Common myeloid progenitor, CD34-positive (primary cell): ENCODE data around the gene FUS.

ENCODE experiments used
- CTCF ChIA-PET: fragments of 350-600 bp; sonication (Branson Sonifier 250); formaldehyde crosslinking; loops from one replicate; lab custom pipeline; 2021; ENCODE audit warnings: antibody characterized with exemption; lab: Charles Lee
- POLR2A ChIA-PET: fragments of 350-600 bp; sonication (Branson Sonifier 250); formaldehyde crosslinking; loops from one replicate; lab custom pipeline; 2021; ENCODE audit warnings: antibody characterized with exemption; lab: Charles Lee
- DNase-seq, 3 donors: peaks; one replicate each; pipeline versions ENCODE4 v3.0.0 to v3.0.0-alpha.2; 2013
- H3K27ac ChIP-seq, 2 experiments: 1 replicate in 1 of 2; 2 replicates in 1 of 2; pipeline ENCODE4 v1.7.0; 2013; ENCODE audit warnings: inconsistent platforms in 2 of 2, low read length in 2 of 2, mild to moderate bottlenecking in 2 of 2, low read depth in 1 of 2, moderate library complexity in 1 of 2; ENCODE audit not compliant: severe bottlenecking in 2 of 2, insufficient read depth in 1 of 2, poor library complexity in 1 of 2
- H3K27me3 ChIP-seq, 5 experiments: replicated peaks in 2 of 5; 1 replicate in 3 of 5; 2 replicates in 2 of 5; pipeline versions ENCODE4 v1.6.1 to v1.7.0; 2013; ENCODE audit warnings: low read length in 4 of 5, mild to moderate bottlenecking in 2 of 5, moderate library complexity in 2 of 5, inconsistent platforms in 1 of 5; ENCODE audit not compliant: insufficient read depth in 5 of 5, control insufficient read depth in 4 of 5
- H3K36me3 ChIP-seq, 4 experiments: 1 replicate in 2 of 4; 2 replicates in 2 of 4; pipeline versions ENCODE4 v1.6.1 to v1.7.0; 2013; ENCODE audit warnings: low read length in 3 of 4, control low read depth in 1 of 4, mild to moderate bottlenecking in 1 of 4; ENCODE audit not compliant: control insufficient read depth in 4 of 4, insufficient read depth in 4 of 4
- H3K4me1 ChIP-seq, 4 experiments: 1 replicate in 3 of 4; 2 replicates in 1 of 4; pipeline versions ENCODE4 v1.6.1 to v1.7.1; 2013; ENCODE audit warnings: low read length in 3 of 4, mild to moderate bottlenecking in 3 of 4, control low read depth in 1 of 4, inconsistent platforms in 1 of 4, moderate library complexity in 1 of 4; ENCODE audit not compliant: control insufficient read depth in 4 of 4, insufficient read depth in 4 of 4; ENCODE audit errors: control extremely low read depth in 1 of 4
- H3K4me3 ChIP-seq, 7 experiments: 1 replicate in 4 of 7; 2 replicates in 3 of 7; pipeline versions ENCODE4 v1.5.1 to v1.7.0; 2013; ENCODE audit warnings: mild to moderate bottlenecking in 7 of 7, low read length in 6 of 7, moderate library complexity in 6 of 7, inconsistent platforms in 2 of 7, low read depth in 2 of 7, control low read depth in 1 of 7; ENCODE audit not compliant: insufficient read depth in 4 of 7, control insufficient read depth in 1 of 7; ENCODE audit errors: extremely low read depth in 1 of 7
- H3K9me3 ChIP-seq, 5 experiments: 1 replicate in 4 of 5; 2 replicates in 1 of 5; pipeline versions ENCODE4 v1.6.1 to v1.7.1; 2013; ENCODE audit warnings: low read length in 4 of 5, mild to moderate bottlenecking in 2 of 5, inconsistent platforms in 1 of 5, low read depth in 1 of 5, moderate library complexity in 1 of 5; ENCODE audit not compliant: control insufficient read depth in 4 of 5, insufficient read depth in 2 of 5; ENCODE audit errors: control extremely low read depth in 1 of 5
- WGBS: methylation state at CpG from one replicate; pipeline ENCODE4 v1.1.5; 2013; ENCODE audit not compliant: insufficient coverage; 5-methylcytosine and 5-hydroxymethylcytosine counted together

Gene FUS

DNA sequence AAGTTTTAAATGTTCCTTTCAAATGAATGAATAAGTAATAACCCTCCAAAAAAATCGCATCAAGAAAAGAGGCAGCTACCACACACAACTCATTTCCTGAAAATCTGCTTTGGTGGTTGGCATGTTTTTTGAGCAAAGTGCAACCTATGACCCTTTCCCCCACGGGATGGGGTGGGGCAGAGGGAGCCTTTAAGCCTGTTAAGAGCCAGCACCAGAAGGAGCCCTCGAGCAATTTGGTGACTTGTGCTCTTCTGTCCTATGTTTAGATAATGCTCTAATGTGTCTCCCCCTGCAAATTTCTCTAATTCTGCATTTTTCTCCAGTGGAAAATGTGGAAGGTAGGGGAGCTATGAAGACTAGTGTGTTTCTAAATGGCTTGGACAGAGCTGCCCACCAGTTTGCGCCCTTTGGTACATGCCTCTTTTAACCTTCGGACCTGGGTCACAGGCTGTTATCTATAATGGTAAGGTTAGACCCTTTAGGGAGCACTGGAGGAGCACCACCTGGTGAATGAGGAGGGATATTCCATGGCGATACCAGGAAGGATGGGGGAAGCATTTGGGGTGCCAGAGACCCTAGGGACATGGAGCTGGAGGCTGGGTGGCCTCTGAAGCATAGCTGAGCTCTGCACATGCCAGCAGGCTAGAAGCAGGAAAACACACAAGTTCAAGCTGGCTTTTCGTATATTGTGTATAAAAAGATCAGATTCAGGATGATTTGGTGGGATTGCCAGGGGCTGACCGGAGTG lies 21.1 kb downstream of the FUS start:
- H3K4me1 ChIP-seq = peaks cover 9 to 57% (median 50%) of the 10 kb centered on the region in 4 experiments
- WGBS = 59% methylated on average over 7 of the region's 8 CpGs
- ChIA-PET CTCF (interaction anchor here (0.6 to 3.5 kb wide), 18 partner anchors 9 to 277 kb away, joined by 3 to 17 read pairs (median 3); partner anchors contain the start of genes HSD3B7, ITGAM and ZNF843), POLR2A (interaction anchor here (0.6 to 1.6 kb wide), 5 partner anchors 21 to 179 kb away, joined by 3 to 12 read pairs (median 3); partner anchors contain the start of genes FUS and ITGAM)
- peaks cover 2 to 17% (median 9%) of the 10 kb centered on the region in 4 experiments for H3K36me3 ChIP-seq
- peak overlapping the region in 1 of 2 experiments; percentile 72 for H3K27ac ChIP-seq
- peak; percentile 86 to 93 (median 91) for DNase-seq
- no peaks in the 10 kb centered on the region for H3K27me3 ChIP-seq
- H3K4me3 ChIP-seq = peak overlapping the region in 6 of 7 experiments; percentile 81 to 97 (median 89)
- no peaks in the 10 kb centered on the region for H3K9me3 ChIP-seq

DNA sequence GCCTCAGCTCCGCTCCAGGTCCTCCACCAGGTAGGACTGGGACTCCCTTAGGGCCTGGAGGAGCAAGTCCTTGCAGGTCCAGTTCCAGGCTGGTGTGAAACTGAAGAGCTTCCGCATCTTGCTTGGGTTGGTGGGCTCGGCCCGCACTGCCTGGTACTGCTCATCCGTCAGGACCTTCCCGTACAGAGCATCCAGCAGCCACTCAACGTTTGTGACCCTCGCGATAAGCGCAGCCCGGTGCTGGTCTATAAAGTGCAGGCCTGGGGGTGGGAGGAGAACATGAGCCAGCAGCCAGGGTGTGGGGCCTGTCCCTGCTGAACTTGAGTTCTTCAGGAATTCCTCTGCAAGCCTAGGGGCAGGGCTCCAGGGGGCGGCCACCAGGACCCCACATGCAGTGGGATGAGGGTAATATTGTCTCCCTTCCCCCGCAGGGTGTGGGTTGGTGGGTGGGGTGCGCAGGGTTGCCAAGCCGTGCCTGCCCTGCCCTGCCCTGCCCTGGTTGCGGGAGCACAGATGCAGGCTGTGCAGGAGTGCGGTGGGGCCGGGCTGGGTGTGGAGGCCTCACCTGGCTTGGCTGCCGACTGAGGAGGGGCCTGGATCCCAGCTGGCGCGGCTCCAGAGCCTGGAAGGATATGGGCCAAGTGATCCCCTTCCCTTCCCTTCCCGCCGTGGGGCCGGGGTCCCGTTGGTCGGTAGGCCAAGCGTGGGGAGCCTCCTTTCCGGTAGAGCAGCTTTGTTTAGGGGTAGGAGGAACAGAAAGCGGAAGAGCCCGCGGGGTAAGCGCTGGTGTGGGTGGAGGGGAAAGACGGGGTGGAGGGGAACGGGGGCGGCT lies 21.9 kb downstream of the FUS start:
- peak overlapping the region; percentile 75 to 97 (median 88) for H3K4me3 ChIP-seq
- H3K4me1 ChIP-seq = peaks cover 9 to 57% (median 50%) of the 10 kb centered on the region in 4 experiments
- peak; percentile 40 to 81 (median 76) for DNase-seq
- H3K9me3 ChIP-seq = no peaks in the 10 kb centered on the region
- peaks cover 0 to 10% (median 6%) of the 10 kb centered on the region in 4 experiments for H3K36me3 ChIP-seq
- H3K27ac ChIP-seq = peak overlapping the region in 1 of 2 experiments; percentile 72
- ChIA-PET CTCF (interaction anchor here (0.6 to 3.5 kb wide), 23 partner anchors 8 to 277 kb away, joined by 3 to 17 read pairs (median 3); partner anchors contain the start of genes HSD3B7, ITGAM, PYDC1 and TRIM72), POLR2A (interaction anchor here (0.6 to 2.1 kb wide), 6 partner anchors 13 to 58 kb away, joined by 3 to 12 read pairs (median 3); partner anchors contain the start of genes FUS and ITGAM)
- H3K27me3 ChIP-seq = no peaks in the 10 kb centered on the region
- 19% methylated on average over 17 of the region's 35 CpGs for WGBS

DNA sequence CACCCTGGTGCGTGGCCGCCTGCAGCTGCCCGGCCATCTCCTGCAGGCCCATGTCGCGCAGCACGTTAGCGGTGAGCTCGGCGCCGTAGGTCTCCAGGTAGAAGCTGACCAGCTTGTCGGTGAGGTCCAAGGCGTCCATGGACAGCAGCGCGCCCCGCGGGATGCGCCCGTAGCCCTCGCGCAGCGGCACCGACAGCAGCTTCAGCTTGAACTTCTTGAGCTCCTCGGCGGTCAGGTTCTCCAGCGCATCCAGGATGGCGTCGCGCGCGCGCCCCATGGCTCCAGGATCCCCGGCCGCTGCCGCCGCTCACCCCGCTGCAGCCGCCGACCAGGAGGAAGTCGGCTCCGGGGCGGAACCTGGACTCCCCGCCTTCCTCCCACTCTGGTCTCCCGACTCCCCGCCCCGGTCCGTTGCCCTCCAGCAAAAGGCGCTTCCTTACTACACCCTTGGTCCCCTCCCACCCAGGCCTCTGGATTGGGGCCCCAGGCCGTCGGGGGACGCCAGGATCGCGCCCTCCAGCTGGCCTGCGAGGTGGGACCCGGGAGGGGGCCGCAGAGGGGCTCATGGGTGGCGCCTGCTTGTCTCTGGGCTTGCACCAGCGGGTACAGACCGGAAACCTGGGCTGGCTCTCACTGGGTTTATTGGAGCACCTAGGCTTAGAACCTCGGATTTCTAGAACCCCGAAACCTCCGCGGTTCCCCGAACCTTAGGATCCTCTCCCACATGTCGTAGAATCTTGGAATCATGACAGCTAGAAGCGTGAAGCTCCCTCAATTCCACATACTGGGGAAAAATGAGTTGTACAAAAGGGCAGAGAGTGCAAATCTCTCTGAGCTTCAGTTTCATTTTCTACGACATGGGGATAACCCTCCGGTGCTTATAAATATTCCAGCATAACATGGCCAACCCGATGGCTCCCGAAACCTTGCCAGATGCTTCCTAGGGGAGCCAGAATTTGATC lies 22.8 kb downstream of the FUS start, which contains the start of gene PYCARD:
Gene PYCARD, minus strand, starts transcription at position 347 of the 962 bp plus-strand sequence. Its CDS starts 70 bp downstream, at position 277.
- Histone ChIP-seq H3K4me1 (peaks cover 9 to 56% (median 49%) of the 10 kb centered on the region in 4 experiments), H3K27me3 (no peaks in the 10 kb centered on the region), H3K36me3 (peaks cover 0 to 9% (median 6%) of the 10 kb centered on the region in 4 experiments), H3K9me3 (no peaks in the 10 kb centered on the region), H3K4me3 (peak within 1 kb of the TSS; percentile 75 to 97 (median 88)), H3K27ac (peak within 1 kb of the TSS; percentile 15 to 72)
- CTCF ChIA-PET = interaction anchor here (0.9 to 3.5 kb wide), 10 partner anchors 12 to 241 kb away, joined by 3 to 17 read pairs (median 4); partner anchors contain the start of genes PYDC1, TRIM72 and ZNF843
- POLR2A ChIA-PET = interaction anchor here (1.0 to 2.1 kb wide), 5 partner anchors 12 to 131 kb away, joined by 3 to 11 read pairs (median 3); partner anchors contain the start of genes FUS and ITGAM
- DNase-seq = peak in 2 of 3 donors; percentile 52 to 81
- 2% methylated on average over 57 of the region's 69 CpGs for WGBS

DNA sequence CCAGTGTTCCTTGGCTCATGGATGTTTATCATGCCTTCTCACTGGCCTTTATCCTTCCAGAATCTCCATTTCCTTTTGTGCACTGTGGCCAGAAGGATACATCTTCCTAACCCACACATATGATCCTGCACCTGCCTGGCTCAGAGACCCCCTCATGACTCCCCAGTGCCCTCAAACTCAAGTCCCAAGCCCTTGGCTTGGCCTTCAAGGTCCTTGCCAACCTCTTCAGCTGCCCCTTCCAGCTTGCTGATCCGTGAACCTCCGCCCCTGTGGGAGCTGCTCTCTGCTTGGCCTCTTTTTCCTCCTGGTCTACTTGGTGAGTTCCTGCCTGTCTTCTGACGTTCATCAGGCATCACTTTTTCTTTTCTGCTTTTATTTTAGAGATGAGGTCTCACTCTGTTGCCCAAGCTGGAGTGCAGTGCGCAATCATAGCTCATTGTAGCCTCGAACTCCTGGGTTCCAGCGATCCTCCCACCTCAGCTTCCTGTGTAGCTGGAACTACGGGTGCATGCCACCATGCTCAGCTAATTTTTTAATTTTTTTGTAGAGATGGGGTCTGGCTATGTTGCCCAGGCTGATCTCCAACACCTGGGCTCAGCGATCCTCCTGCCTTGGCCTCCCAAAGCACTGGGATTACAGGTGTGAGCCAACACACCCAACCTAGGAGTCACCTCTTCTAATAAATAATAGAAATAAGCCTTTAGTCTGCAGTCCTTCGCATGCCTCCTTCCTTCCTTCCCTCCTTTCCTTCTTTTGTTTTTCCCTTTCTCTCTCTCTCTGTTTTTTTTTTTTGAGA lies 25.1 kb downstream of the FUS start:
- no peak overlapping the region for H3K27ac ChIP-seq
- WGBS = 100% methylated on average over 7 of the region's 9 CpGs
- H3K9me3 ChIP-seq = no peaks in the 10 kb centered on the region
- H3K36me3 ChIP-seq = no peaks in the 10 kb centered on the region
- DNase-seq = no peak
- POLR2A ChIA-PET = no interaction called here
- H3K27me3 ChIP-seq = no peaks in the 10 kb centered on the region
- peaks cover 4 to 32% (median 27%) of the 10 kb centered on the region in 4 experiments for H3K4me1 ChIP-seq
- no peak overlapping the region for H3K4me3 ChIP-seq
- CTCF ChIA-PET = interaction anchor here (0.7 to 1.2 kb wide), 2 partner anchors 10 to 50 kb away, joined by 3 read pairs; no protein-coding TSS in a partner anchor

DNA sequence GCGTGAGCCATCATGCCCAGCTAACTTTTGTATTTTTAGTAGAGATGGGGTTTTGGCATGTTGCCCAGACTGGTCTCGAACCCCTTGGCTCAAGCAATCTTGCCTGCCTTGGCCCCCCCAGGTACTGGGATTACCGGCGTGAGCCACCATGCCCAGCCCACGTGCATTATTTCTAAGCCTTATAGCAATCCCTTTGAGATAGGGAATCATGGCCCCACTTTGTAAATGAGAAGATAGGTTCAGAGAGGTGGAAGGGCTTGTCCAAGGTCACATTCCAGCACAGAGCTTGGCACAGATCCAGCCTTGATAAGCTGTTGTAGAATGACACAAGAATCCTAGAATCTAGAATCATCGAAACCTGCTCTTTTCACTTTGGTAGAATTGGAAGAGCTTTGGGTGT lies 26.8 kb downstream of the FUS start:
- Histone ChIP-seq H3K27ac (no peak overlapping the region), H3K36me3 (no peaks in the 10 kb centered on the region), H3K9me3 (no peaks in the 10 kb centered on the region), H3K4me3 (no peak overlapping the region), H3K4me1 (peaks cover 0 to 17% (median 12%) of the 10 kb centered on the region in 4 experiments), H3K27me3 (no peaks in the 10 kb centered on the region)
- no peak for DNase-seq
- 84% methylated on average over 4 of the region's 6 CpGs for WGBS
- POLR2A ChIA-PET = interaction anchor here (0.6 to 1.2 kb wide), 2 partner anchors 21 to 49 kb away, joined by 3 read pairs; no protein-coding TSS in a partner anchor
- CTCF ChIA-PET = interaction anchor here (0.8 to 2.6 kb wide), 3 partner anchors 10 to 238 kb away, joined by 3 to 7 read pairs (median 3); partner anchors contain the start of gene PYDC1
